GM12875 (cell line): ENCODE measurements around the gene ARHGEF28.

Experiments
- H3K4me3 ChIP-seq: one replicate; pipeline ENCODE4 v1.5.1; 2011; ENCODE audit warnings: low read depth, low read length, control low read depth
- TF ChIP-seq, protein P1 (sequence below): IDR thresholded peaks from 2 replicates; pipeline ENCODE4 v1.5.1; 2011; ENCODE audit warnings: low read depth, mild to moderate bottlenecking, control low read depth, inconsistent platforms, low read length, moderate library complexity, borderline replicate concordance; ENCODE audit not compliant: insufficient read depth

The ARHGEF28 gene

DNA sequence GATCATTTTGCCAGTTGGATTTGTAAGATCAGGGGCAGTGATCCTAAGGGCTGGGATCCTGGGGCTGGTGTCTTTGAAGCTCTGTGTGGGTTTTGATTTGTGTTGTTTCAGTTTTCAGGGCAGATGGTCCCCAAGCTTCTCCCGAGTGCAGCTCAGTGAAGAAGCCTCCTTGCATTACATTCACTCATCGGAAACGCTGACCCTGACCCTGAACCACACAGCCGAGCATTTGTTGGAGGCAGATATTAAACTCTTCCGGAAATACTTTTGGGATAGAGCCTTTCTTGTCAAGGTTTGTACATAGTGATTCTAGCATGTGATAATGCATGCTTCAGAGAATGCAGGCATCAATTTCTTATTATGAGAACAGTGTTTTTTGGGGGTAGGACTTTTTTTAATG is 150.4 kb downstream of the ARHGEF28 start:
- TF ChIP-seq, protein P1, sequence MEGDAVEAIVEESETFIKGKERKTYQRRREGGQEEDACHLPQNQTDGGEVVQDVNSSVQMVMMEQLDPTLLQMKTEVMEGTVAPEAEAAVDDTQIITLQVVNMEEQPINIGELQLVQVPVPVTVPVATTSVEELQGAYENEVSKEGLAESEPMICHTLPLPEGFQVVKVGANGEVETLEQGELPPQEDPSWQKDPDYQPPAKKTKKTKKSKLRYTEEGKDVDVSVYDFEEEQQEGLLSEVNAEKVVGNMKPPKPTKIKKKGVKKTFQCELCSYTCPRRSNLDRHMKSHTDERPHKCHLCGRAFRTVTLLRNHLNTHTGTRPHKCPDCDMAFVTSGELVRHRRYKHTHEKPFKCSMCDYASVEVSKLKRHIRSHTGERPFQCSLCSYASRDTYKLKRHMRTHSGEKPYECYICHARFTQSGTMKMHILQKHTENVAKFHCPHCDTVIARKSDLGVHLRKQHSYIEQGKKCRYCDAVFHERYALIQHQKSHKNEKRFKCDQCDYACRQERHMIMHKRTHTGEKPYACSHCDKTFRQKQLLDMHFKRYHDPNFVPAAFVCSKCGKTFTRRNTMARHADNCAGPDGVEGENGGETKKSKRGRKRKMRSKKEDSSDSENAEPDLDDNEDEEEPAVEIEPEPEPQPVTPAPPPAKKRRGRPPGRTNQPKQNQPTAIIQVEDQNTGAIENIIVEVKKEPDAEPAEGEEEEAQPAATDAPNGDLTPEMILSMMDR = no peak
- H3K4me3 ChIP-seq = no peak overlapping the region

DNA sequence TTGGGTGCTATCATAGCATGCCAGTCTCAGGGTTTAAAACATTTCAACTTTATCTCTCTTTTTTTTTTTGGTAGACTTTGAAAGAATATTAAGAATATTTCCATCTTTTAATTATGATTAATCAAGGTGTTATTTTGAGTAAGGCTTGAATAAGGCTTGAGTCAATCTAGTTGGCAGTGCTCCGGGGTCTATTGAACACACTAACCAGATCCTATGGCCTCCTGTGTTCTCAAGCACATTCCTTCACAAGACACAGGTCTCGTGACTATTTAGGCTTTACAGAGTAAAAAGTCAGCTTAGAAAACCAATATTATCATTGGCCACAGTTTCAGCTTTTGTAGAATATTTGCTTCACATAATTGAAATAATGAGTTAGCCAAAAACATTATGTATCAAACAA is 151.2 kb downstream of the ARHGEF28 start:
- no peak overlapping the region for H3K4me3 ChIP-seq
- TF ChIP-seq, protein P1 = no peak

DNA sequence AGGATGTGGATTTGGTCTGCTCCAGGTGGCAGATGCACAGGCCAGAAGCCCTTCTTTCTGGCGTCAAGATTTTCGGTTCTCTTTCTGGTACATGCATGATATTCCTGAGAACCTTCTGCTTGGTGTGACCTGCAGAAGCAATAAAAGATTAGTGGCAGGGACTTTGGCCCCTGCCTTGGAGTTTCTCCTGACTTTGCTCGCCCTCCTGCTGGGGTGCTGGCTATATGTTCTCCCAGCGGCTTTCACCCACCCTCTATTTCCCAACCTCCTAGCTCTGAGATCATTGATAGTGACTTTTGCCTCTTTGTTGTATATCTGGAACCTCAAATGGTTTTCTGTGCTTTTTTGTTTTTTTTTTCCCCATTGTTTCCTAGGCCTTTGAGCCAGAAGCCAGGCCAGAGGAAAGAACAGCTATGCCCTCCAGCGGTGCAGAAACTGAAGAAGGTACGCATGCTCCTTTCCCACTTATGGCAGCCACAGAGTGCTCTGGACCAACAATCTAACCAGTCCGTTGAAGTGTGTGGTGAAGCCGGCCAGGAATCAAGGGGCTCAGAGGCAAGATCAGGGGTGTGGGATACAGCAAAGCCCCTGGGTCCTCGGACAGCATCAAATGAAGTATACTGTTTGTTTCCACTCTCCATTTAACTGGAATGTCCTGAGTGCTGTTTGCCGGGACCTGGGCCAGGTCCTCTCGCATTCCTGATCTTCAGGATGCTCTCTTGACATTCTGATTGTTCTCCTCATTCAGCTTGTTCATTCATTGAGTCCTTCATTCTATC is 154.5 kb downstream of the ARHGEF28 start:
- TF ChIP-seq, protein P1 = no peak
- H3K4me3 ChIP-seq = no peak overlapping the region

DNA sequence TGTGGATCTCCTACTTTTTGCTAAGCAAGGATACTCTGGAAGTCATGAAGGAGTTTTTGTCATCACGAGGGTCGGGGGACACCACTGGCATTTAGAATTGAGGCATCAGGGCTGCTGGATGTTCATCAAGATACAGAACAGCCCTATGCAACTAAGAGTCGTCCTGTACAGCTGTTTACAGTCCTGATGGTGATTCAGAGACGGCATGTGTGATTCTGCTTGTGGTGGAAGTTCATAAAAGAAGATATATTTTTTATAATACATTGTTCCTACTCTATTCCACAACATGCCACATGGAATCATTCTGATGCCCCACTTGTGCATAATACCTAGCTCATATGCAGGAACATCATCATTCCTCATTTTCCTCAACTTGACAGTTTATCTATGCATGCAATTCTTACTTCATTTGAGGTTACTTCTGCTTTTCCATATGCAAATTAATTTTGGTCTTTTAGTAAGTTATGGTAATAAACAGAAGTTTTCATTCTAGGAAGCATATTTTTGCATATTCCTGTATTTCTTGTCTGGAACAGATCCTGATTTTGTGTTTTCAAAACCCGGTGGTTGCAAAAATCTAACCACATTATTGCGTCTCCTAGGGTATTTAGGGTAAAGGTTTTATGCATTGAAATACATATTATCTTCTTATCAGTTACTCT is 155.2 kb downstream of the ARHGEF28 start:
- TF ChIP-seq, protein P1 = no peak

DNA sequence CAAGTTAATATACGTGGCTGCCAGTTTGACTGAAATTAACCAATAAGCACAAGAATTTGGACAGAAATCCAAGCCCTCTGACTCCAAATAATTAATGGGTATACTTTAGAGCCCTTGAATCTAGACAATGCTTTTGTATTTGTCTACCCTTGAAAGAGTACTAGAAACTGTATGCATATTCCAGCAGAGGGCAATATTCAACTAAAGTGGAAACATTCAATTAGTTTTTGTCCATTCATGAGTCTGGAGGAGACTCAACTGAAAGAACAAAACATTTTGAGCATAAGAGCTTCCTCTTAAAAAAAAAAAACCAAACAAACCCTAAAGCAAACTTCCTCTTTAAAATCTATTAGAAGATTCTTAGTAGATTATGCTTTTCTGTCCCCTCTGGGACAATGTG is 157.8 kb downstream of the ARHGEF28 start:
- H3K4me3 ChIP-seq = no peak overlapping the region
- TF ChIP-seq, protein P1 = no peak

More for the DNA sequence above, 155.2 kb downstream of the ARHGEF28 start:
- no peak overlapping the region for H3K4me3 ChIP-seq

DNA sequence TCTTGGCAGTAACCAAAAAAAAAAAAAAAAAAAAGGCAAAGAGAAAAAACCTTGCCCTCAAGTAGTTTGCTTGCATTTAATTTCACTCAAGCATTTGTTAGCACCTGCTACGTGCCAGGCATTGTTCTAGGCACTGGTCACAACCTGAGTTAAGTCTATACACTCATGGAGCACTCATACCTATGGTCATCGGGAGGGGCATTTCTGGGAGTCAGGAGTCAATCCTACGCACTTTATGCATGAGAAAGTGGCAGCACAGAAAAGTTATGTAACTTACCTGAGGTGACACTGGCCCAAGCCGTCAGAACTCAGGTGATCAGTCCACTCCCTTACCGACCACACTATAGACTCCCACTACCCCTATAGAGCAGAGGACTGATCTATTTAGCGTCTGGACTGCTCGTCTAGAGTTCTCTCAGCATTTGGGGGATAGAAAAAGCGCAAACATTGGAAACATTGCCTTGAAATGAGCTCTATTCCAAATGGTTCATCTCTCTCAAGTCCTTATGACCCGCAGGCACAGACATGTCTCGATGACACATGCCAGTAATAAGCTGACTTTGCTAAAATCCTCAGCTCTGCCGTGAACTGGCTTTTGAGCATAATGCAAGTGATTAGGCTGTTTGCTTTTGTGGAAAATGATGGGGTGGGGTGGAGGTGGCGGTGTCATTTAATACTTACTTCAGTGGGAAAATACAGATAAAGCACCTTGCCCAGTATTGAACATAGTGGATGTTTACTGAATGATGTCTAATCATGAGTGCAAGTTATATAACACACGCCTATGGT is 160.2 kb downstream of the ARHGEF28 start:
- TF ChIP-seq, protein P1 = no peak

More for the DNA sequence above, 160.2 kb downstream of the ARHGEF28 start:
- H3K4me3 ChIP-seq = no peak overlapping the region
